DND-41 (cell line): Measurements from ENCODE around the gene CCDC200.

Experiments
- EZH2 ChIP-seq: IDR thresholded peaks from 3 replicates; pipeline ENCODE4 v1.6.1; 2012; ENCODE audit warnings: borderline replicate concordance, low read depth, mild to moderate bottlenecking, moderate library complexity, low read length, inconsistent platforms; ENCODE audit not compliant: severe bottlenecking
- TF ChIP-seq, protein P1 (sequence below): IDR thresholded peaks from 2 replicates; pipeline ENCODE4 v1.5.1; 2012; ENCODE audit warnings: borderline replicate concordance, low read length, moderate library complexity, mild to moderate bottlenecking; ENCODE audit not compliant: poor library complexity, severe bottlenecking; ENCODE audit errors: extremely low read depth

DNA sequence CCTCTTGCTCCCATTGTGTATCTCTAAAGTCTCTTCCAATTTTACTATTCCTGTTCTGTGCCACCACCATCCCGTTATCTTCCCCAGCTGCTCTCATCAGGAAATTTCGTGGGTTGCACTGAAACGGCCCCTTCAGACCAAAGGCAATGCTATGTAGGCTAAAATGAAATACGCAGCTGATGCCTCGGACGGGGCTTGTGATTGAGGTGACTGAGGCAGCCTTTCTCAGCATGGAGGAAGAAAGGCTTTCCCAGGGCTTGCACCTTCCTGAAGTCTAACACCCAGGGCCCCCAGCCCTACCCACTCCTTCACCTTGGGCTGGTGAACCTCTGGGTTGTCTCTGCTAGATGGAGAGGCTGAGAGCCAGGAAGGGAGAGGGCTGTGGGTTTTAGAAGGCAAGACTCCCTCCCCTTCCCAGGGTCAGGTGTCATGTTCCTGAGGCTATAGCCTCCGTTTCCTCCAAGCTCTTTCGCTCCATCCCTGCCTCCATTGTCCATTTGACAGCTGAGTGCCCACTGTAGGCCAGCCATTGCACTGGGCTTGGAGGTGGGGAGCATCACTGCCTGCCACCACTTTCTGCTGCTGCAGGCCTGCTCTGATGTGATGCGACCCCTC lies 7.8 kb downstream of the CCDC200 start:
- TF ChIP-seq, protein P1, sequence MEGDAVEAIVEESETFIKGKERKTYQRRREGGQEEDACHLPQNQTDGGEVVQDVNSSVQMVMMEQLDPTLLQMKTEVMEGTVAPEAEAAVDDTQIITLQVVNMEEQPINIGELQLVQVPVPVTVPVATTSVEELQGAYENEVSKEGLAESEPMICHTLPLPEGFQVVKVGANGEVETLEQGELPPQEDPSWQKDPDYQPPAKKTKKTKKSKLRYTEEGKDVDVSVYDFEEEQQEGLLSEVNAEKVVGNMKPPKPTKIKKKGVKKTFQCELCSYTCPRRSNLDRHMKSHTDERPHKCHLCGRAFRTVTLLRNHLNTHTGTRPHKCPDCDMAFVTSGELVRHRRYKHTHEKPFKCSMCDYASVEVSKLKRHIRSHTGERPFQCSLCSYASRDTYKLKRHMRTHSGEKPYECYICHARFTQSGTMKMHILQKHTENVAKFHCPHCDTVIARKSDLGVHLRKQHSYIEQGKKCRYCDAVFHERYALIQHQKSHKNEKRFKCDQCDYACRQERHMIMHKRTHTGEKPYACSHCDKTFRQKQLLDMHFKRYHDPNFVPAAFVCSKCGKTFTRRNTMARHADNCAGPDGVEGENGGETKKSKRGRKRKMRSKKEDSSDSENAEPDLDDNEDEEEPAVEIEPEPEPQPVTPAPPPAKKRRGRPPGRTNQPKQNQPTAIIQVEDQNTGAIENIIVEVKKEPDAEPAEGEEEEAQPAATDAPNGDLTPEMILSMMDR, result no peak
- TF ChIP-seq EZH2, result no peak
